Ishikawa (cell line): ENCODE data around the gene TOMM40L.

ENCODE experiments used
- CEBPB ChIP-seq: IDR thresholded peaks from 2 replicates; pipeline ENCODE4 v1.6.1; 2012
- EP300 ChIP-seq: IDR thresholded peaks from 2 replicates; pipeline ENCODE4 v1.6.1; 2012; ENCODE audit warnings: borderline replicate concordance
- FOXM1 ChIP-seq: IDR thresholded peaks from 2 replicates; pipeline ENCODE4 v1.6.1; 2012; ENCODE audit warnings: low read depth, borderline replicate concordance
- NFIC ChIP-seq: IDR thresholded peaks from 2 replicates; pipeline ENCODE4 v1.6.1; 2012
- RAD21 ChIP-seq: IDR thresholded peaks from 2 replicates; pipeline ENCODE4 v1.6.1; 2012; ENCODE audit warnings: low read depth
- YY1 ChIP-seq: IDR thresholded peaks from 2 replicates; pipeline ENCODE4 v1.6.1; 2012; ENCODE audit warnings: low read depth
- TF ChIP-seq, protein P1 (sequence below): IDR thresholded peaks from 2 replicates; pipeline ENCODE4 v1.6.1; 2012
- TF ChIP-seq, protein P2 (sequence below): IDR thresholded peaks from 2 replicates; pipeline ENCODE4 v1.6.1; 2012; ENCODE audit warnings: low read depth, mild to moderate bottlenecking

DNA sequence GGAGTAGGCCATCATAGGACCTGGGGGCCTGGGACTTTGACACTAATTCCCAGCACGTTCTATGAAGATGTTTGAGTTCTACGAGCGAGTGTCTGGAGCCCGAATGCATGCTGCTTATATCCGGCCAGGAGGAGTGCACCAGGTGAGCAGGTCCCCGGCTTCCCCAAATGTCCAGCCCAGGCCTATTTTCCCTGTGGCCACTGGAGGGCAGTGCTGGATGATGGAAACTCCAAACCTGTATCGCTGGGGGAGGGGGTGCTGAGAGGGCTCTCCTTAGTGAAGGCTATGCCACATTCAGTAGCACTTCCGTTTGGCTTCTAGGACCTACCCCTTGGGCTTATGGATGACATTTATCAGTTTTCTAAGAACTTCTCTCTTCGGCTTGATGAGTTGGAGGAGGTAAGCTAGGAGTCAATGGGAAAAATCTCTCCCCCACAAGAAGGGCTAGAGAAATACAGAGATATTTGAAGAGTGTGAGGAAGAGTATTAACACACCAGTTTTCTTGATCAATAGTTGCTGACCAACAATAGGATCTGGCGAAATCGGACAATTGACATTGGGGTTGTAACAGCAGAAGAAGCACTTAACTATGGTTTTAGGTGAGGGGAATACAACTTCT is 16.0 kb upstream of the TOMM40L start:
- TF ChIP-seq YY1 (no peak), NFIC (no peak), RAD21 (peak; percentile 78), FOXM1 (no peak), EP300 (no peak), CEBPB (no peak)
- TF ChIP-seq, protein P1, sequence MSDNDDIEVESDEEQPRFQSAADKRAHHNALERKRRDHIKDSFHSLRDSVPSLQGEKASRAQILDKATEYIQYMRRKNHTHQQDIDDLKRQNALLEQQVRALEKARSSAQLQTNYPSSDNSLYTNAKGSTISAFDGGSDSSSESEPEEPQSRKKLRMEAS, result no peak
- TF ChIP-seq, protein P2, sequence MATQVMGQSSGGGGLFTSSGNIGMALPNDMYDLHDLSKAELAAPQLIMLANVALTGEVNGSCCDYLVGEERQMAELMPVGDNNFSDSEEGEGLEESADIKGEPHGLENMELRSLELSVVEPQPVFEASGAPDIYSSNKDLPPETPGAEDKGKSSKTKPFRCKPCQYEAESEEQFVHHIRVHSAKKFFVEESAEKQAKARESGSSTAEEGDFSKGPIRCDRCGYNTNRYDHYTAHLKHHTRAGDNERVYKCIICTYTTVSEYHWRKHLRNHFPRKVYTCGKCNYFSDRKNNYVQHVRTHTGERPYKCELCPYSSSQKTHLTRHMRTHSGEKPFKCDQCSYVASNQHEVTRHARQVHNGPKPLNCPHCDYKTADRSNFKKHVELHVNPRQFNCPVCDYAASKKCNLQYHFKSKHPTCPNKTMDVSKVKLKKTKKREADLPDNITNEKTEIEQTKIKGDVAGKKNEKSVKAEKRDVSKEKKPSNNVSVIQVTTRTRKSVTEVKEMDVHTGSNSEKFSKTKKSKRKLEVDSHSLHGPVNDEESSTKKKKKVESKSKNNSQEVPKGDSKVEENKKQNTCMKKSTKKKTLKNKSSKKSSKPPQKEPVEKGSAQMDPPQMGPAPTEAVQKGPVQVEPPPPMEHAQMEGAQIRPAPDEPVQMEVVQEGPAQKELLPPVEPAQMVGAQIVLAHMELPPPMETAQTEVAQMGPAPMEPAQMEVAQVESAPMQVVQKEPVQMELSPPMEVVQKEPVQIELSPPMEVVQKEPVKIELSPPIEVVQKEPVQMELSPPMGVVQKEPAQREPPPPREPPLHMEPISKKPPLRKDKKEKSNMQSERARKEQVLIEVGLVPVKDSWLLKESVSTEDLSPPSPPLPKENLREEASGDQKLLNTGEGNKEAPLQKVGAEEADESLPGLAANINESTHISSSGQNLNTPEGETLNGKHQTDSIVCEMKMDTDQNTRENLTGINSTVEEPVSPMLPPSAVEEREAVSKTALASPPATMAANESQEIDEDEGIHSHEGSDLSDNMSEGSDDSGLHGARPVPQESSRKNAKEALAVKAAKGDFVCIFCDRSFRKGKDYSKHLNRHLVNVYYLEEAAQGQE, result no peak
